HG02571 (cell line): ENCODE results near the gene PTPRH.
"Not testable (repeated sequence)": the region's sequence is repeated elsewhere in the genome, so short reads cannot be mapped to it uniquely, and the experiment has no call there.

Experiments used
- ATAC-seq: cut with Tn5 transposase; IDR thresholded peaks from one replicate; pipeline ENCODE4 v1.9.1; 2021; ENCODE audit warnings: mild to moderate bottlenecking, moderate library complexity; ENCODE audit not compliant: unreplicated experiment

Gene PTPRH

GRCh38 chr19:55160128-55160985 is 48.9 kb downstream of the PTPRH start:
- no peak for ATAC-seq

- no peak for ATAC-seq
Observed at GRCh38 chr19:55158848-55159749, 50.2 kb downstream of the PTPRH start.

- ATAC-seq = no peak
Observed at GRCh38 chr19:55158423-55158822, 50.9 kb downstream of the PTPRH start.

GRCh38 chr19:55157064-55157908 is 52.0 kb downstream of the PTPRH start, which contains the start of gene TNNI3:
Gene TNNI3 (minus strand): TSS chr19:55157732. CDS start chr19:55157589, 143 bp downstream.
- ATAC-seq = no peak

GRCh38 chr19:55156202-55157063 is 52.9 kb downstream of the PTPRH start:
- ATAC-seq = no peak

- ATAC-seq = not testable (repeated sequence)
Observed at GRCh38 chr19:55155784-55156183, 53.5 kb downstream of the PTPRH start.

GRCh38 chr19:55153652-55154264 is 55.5 kb downstream of the PTPRH start:
- no peak for ATAC-seq

- ATAC-seq = no peak
Observed at GRCh38 chr19:55152017-55152416, 57.3 kb downstream of the PTPRH start.

- no peak for ATAC-seq
Observed at GRCh38 chr19:55149078-55150003, 60.0 kb downstream of the PTPRH start, which contains the start of gene TNNT1. Gene TNNT1 (minus strand): TSS chr19:55149206. CDS start chr19:55147157, 2,049 bp downstream.

GRCh38 chr19:55147545-55148251 is 61.6 kb downstream of the PTPRH start:
- no peak for ATAC-seq

- ATAC-seq = no peak
Observed at GRCh38 chr19:55146705-55147273, 62.5 kb downstream of the PTPRH start.

- ATAC-seq = no peak
Observed at GRCh38 chr19:55146078-55146704, 63.1 kb downstream of the PTPRH start.

GRCh38 chr19:55145232-55145631 is 64.1 kb downstream of the PTPRH start:
- no peak for ATAC-seq

GRCh38 chr19:55141696-55142095 is 67.6 kb downstream of the PTPRH start:
- no peak for ATAC-seq

GRCh38 chr19:55137915-55138314 is 71.4 kb downstream of the PTPRH start:
- no peak for ATAC-seq

- ATAC-seq = no peak
Observed at GRCh38 chr19:55136399-55137102, 72.8 kb downstream of the PTPRH start.
